MM.1S (cell line): Measurements from ENCODE around the gene SERF2.
"Not testable (repeated sequence)": the region's sequence is repeated elsewhere in the genome, so short reads cannot be mapped to it uniquely, and the experiment has no call there.

ENCODE experiments used
- DNase-seq: peaks from one replicate; pipeline ENCODE4 v3.0.0-alpha.2; 2015
- H2AFZ ChIP-seq: fragments of 300-600 bp; sonication (generic); 2 replicates; pipeline ENCODE4 v1.6.0; 2016; ENCODE audit warnings: antibody characterized with exemption, low read length
- H3F3A ChIP-seq: fragments of 300-600 bp; sonication (generic); 2 replicates; pipeline ENCODE4 v1.6.1; 2016; ENCODE audit warnings: mild to moderate bottlenecking, antibody characterized with exemption, low read length, moderate library complexity, mixed read lengths; ENCODE audit not compliant: insufficient read depth
- H3K27ac ChIP-seq: fragments of 300-600 bp; sonication (generic); 2 replicates; pipeline ENCODE4 v1.5.1; 2016; ENCODE audit warnings: mild to moderate bottlenecking, low read length
- H3K27me3 ChIP-seq: fragments of 300-600 bp; sonication (generic); replicated peaks from 2 replicates; pipeline ENCODE4 v1.6.0; 2016; ENCODE audit warnings: low read length; ENCODE audit not compliant: insufficient read depth
- H3K36me3 ChIP-seq: fragments of 300-600 bp; sonication (generic); replicated peaks from 2 replicates; pipeline ENCODE4 v1.6.1; 2016; ENCODE audit warnings: mild to moderate bottlenecking, low read length, mixed read lengths; ENCODE audit not compliant: insufficient read depth
- H3K4me1 ChIP-seq: fragments of 300-600 bp; sonication (generic); 2 replicates; pipeline ENCODE4 v1.6.1; 2016; ENCODE audit warnings: low read length, mixed read lengths
- H3K4me2 ChIP-seq: fragments of 300-600 bp; sonication (generic); 2 replicates; pipeline ENCODE4 v1.6.0; 2016; ENCODE audit warnings: low read depth, low read length
- H3K4me3 ChIP-seq: fragments of 300-600 bp; sonication (generic); 2 replicates; pipeline ENCODE4 v1.5.1; 2016; ENCODE audit warnings: low read length, mixed read lengths
- H3K79me2 ChIP-seq: fragments of 300-600 bp; sonication (generic); 2 replicates; pipeline ENCODE4 v1.6.1; 2016; ENCODE audit warnings: mixed run types, low read length, mixed read lengths
- H3K9ac ChIP-seq: fragments of 300-600 bp; sonication (generic); 2 replicates; pipeline ENCODE4 v1.6.1; 2016; ENCODE audit warnings: low read length, mixed read lengths
- H3K9me2 ChIP-seq: fragments of 300-600 bp; sonication (generic); replicated peaks from 2 replicates; pipeline ENCODE4 v1.6.1; 2016; ENCODE audit warnings: mild to moderate bottlenecking, low read length, mixed read lengths; ENCODE audit not compliant: insufficient read depth
- H3K9me3 ChIP-seq: fragments of 300-600 bp; sonication (generic); replicated peaks from 2 replicates; pipeline ENCODE4 v1.6.1; 2016; ENCODE audit warnings: mild to moderate bottlenecking, low read length, mixed read lengths; ENCODE audit not compliant: insufficient read depth
- H4K20me1 ChIP-seq: fragments of 300-600 bp; sonication (generic); 2 replicates; pipeline ENCODE4 v1.6.1; 2016; ENCODE audit warnings: mild to moderate bottlenecking, low read length, moderate library complexity, mixed read lengths; ENCODE audit not compliant: insufficient read depth
- CTCF ChIP-seq: fragments of 300-600 bp; sonication (generic); IDR thresholded peaks from 2 replicates; pipeline ENCODE4 v1.5.1; 2016; ENCODE audit warnings: antibody characterized with exemption, low read length, mixed read lengths
- EZH2 ChIP-seq: fragments of 300-600 bp; sonication (generic); optimal IDR thresholded peaks from 2 replicates; pipeline ENCODE3; 2017; ENCODE audit warnings: low read depth, mild to moderate bottlenecking, antibody characterized with exemption, low read length, mixed read lengths
- EZH2phosphoT487 ChIP-seq: fragments of 300-600 bp; sonication (generic); IDR thresholded peaks from 2 replicates; pipeline ENCODE4 v1.6.1; 2018; ENCODE audit warnings: antibody characterized with exemption, low read length

SERF2 gene

GRCh38 chr15:43800286-43801141 is 8.4 kb downstream of the SERF2 start, which contains the start of gene HYPK:
Gene HYPK (plus strand): TSS chr15:43800599. CDS start chr15:43800623, 24 bp downstream.
- H4K20me1 ChIP-seq = no peaks in the 10 kb centered on the region
- peak within 1 kb of the TSS; percentile 61 for H2AFZ ChIP-seq
- H3K9me2 ChIP-seq = no peaks in the 10 kb centered on the region
- H3K27me3 ChIP-seq = no peaks in the 10 kb centered on the region
- H3K9me3 ChIP-seq = no peaks in the 10 kb centered on the region
- H3K27ac ChIP-seq = peak within 1 kb of the TSS; percentile 9; the same call in 1 of the 2 replicates
- peak within 1 kb of the TSS; percentile 59 for H3K4me2 ChIP-seq
- peaks cover 19% of the 10 kb centered on the region for H3K79me2 ChIP-seq
- no peak for TF ChIP-seq CTCF
- no peak for TF ChIP-seq EZH2phosphoT487
- no peak for TF ChIP-seq EZH2
- DNase-seq = peak; percentile 90
- peak within 1 kb of the TSS; percentile 78 for H3K4me3 ChIP-seq
- H3K36me3 ChIP-seq = peaks cover 4% of the 10 kb centered on the region
- H3F3A ChIP-seq = peaks cover 11% of the 10 kb centered on the region; the same call in 1 of the 2 replicates
- peak within 1 kb of the TSS; percentile 73 for H3K9ac ChIP-seq
- H3K4me1 ChIP-seq = peaks cover 5% of the 10 kb centered on the region

- not testable (repeated sequence) for H3K4me2 ChIP-seq, H4K20me1 ChIP-seq, H3F3A ChIP-seq
Measured at GRCh38 chr15:43802676-43803075, 10.6 kb downstream of the SERF2 start.

GRCh38 chr15:43808435-43808950 is 16.4 kb downstream of the SERF2 start:
- no peaks in the 10 kb centered on the region for H3K79me2 ChIP-seq
- H4K20me1 ChIP-seq = no peaks in the 10 kb centered on the region
- H3K9me2 ChIP-seq = no peaks in the 10 kb centered on the region
- H3K9ac ChIP-seq = no peak overlapping the region
- no peak overlapping the region for H3K4me3 ChIP-seq
- no peak for DNase-seq
- H3K9me3 ChIP-seq = no peaks in the 10 kb centered on the region
- H3K4me1 ChIP-seq = no peaks in the 10 kb centered on the region
- no peak overlapping the region for H3K4me2 ChIP-seq
- H3K27ac ChIP-seq = peak overlapping the region; percentile 7; the same call in 1 of the 2 replicates
- no peak for TF ChIP-seq CTCF
- TF ChIP-seq EZH2phosphoT487 = no peak
- TF ChIP-seq EZH2 = no peak
- no peaks in the 10 kb centered on the region for H3K36me3 ChIP-seq
- H3F3A ChIP-seq = 0 out of 2 replicates have a peak, but pooled peaks cover 5% of the 10 kb centered on the region
- no peak overlapping the region for H2AFZ ChIP-seq
- H3K27me3 ChIP-seq = no peaks in the 10 kb centered on the region

More at GRCh38 chr15:43802676-43803075, 10.6 kb downstream of the SERF2 start:
- H2AFZ ChIP-seq, H3K9ac ChIP-seq, H3K36me3 ChIP-seq, DNase-seq, H3K9me2 ChIP-seq, H3K27ac ChIP-seq, H3K4me3 ChIP-seq, H3K4me1 ChIP-seq, H3K27me3 ChIP-seq, H3K9me3 ChIP-seq: not testable (repeated sequence)
- H3K79me2 ChIP-seq = peaks cover 19% of the 10 kb centered on the region
